ENCODE results near the gene TSSK6. TPM values are rescaled to one million over a fixed set of nuclear protein-coding genes. Genes with fewer than 3 reads are reported as not detected.
A peak's percentile ranks its signal among the peaks of the same experiment; 100 is the strongest.

TSSK6 gene
- polyA plus RNA-seq, 1 donor (not counting 4 experiments of a cell fraction or from before 2014, with no cell fraction given), result 0.47 TPM

DNA sequence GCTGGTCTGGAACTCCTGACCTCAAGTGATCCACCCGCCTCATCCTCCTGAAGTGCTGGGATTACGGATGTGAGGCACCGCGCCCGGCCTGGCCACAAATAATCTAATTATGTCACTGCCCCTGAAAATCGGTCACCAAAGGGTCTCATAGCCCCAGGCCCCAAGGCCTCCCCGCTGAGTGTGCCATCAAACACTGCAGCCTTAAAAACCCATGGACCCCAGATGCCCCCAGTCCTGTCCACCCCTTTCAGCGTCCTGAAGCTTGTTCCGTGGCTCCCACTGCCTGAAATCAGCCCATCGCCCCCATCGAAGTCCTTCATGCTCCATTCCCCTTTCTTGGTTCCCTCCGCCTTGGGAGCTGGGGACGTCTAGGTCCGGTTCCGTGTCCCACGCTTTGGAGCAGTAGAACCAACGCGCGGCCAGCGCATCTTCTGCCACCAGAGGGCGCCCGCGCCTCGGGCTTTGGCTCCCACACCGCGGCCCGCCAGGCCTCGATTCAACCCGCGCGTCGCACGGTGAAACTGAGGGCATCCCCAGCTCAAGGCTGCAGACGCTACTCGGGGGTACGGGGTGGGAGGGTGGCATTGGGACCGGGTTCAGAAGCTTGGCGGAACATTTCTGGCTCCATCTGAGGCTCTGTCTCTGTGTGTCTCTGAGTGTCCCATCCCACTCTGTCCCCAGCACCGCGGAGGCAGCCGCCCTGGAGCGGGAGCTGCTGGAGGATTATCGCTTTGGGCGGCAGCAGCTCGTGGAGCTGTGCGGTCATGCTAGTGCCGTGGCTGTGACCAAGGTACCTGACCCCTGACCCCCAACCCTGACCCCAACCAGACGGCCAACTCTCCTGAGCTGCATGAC lies 16.8 kb upstream of the TSSK6 start:
- TF ChIP-seq EZH2 (IDR thresholded peaks at IDR 0.05; ENCODE audit: low read length), result no peak
- TF ChIP-seq, protein P1, sequence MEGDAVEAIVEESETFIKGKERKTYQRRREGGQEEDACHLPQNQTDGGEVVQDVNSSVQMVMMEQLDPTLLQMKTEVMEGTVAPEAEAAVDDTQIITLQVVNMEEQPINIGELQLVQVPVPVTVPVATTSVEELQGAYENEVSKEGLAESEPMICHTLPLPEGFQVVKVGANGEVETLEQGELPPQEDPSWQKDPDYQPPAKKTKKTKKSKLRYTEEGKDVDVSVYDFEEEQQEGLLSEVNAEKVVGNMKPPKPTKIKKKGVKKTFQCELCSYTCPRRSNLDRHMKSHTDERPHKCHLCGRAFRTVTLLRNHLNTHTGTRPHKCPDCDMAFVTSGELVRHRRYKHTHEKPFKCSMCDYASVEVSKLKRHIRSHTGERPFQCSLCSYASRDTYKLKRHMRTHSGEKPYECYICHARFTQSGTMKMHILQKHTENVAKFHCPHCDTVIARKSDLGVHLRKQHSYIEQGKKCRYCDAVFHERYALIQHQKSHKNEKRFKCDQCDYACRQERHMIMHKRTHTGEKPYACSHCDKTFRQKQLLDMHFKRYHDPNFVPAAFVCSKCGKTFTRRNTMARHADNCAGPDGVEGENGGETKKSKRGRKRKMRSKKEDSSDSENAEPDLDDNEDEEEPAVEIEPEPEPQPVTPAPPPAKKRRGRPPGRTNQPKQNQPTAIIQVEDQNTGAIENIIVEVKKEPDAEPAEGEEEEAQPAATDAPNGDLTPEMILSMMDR (optimal IDR thresholded peaks at IDR 0.05 in 1 of 3, IDR thresholded peaks at IDR 0.05 in 1 of 3, conservative IDR thresholded peaks at IDR 0.05 in 1 of 3; ENCODE audit: extremely low read depth in 1 of 3, insufficient read depth in 2 of 3, low read length in 3 of 3), result peak; percentile 88 to 100 (median 92)
- dilution Hi-C loops (cut with MboI; ENCODE audit: extremely low pct_ligation_motif_present, low sequenced_read_pairs), result no loop called here
- FAIRE-seq (no peak), DNase-seq (ENCODE audit: low read depth, low spot score) (no peak)
- H3K4me2 ChIP-seq (ENCODE audit: control insufficient read depth, extremely low read depth, insufficient read depth, low read depth, low read length), result no peak overlapping the region
- H3K9ac ChIP-seq (ENCODE audit: control insufficient read depth, extremely low read depth, insufficient read depth, low read length), result no peak overlapping the region
- H3K4me1 ChIP-seq (ENCODE audit: control insufficient read depth, extremely low read depth, insufficient read depth, low read length), result peaks cover 2% of the 10 kb centered on the region
- H3K36me3 ChIP-seq (ENCODE audit: control insufficient read depth in 2 of 2, extremely low read depth in 1 of 2, insufficient read depth in 2 of 2, low read length in 2 of 2), result peaks cover 0 to 12% of the 10 kb centered on the region in 2 experiments
- H3K79me2 ChIP-seq (ENCODE audit: control insufficient read depth, insufficient read depth, low read length), result no peaks in the 10 kb centered on the region
- H3K27ac ChIP-seq (ENCODE audit: control insufficient read depth, insufficient read depth, low read length), result no peak overlapping the region
- H3K4me3 ChIP-seq (ENCODE audit: control insufficient read depth in 2 of 3, extremely low read depth in 1 of 3, insufficient read depth in 2 of 3, low read depth in 1 of 3, low read length in 3 of 3), result no peak overlapping the region
- no peaks in the 10 kb centered on the region for H3K9me3 ChIP-seq (ENCODE audit: control insufficient read depth, low read depth, low read length)
- H2AFZ ChIP-seq (ENCODE audit: control insufficient read depth, low read length), result no peak overlapping the region
- H3K27me3 ChIP-seq (ENCODE audit: control insufficient read depth, extremely low read depth, insufficient read depth, low read length), result peaks cover 1% of the 10 kb centered on the region
- H3K9me1 ChIP-seq (ENCODE audit: control insufficient read depth, extremely low read depth, insufficient read depth, low read length), result no peaks in the 10 kb centered on the region
- no peaks in the 10 kb centered on the region for H4K20me1 ChIP-seq (ENCODE audit: control insufficient read depth, extremely low read depth, insufficient read depth, low read length)

DNA sequence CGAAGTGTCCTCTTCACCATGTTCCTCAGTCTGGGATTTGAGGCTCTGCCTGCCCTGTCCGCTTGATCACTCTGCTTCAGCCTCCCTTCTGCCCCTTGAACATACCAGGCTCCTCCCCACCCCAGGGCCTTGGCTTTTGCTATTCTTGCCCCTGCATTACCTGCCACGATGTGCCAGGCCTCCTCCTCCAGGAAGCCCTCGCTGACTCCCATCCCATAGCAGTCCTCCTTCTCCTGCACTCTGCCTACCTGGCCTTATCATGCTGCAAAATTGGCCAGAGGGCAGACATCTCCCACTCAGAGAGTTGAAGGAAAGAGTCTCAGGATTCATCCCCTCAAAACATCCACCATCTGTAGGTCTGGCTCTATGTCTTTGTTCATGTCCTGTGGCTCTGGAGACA lies 15.5 kb upstream of the TSSK6 start:
- H3K27me3 ChIP-seq (ENCODE audit: control insufficient read depth, extremely low read depth, insufficient read depth, low read length), result no peaks in the 10 kb centered on the region
- H3K4me3 ChIP-seq (ENCODE audit: control insufficient read depth in 2 of 3, extremely low read depth in 1 of 3, insufficient read depth in 2 of 3, low read depth in 1 of 3, low read length in 3 of 3), result no peak overlapping the region
- H3K4me2 ChIP-seq (ENCODE audit: control insufficient read depth, extremely low read depth, insufficient read depth, low read depth, low read length), result no peak overlapping the region
- H3K9me1 ChIP-seq (ENCODE audit: control insufficient read depth, extremely low read depth, insufficient read depth, low read length), result no peaks in the 10 kb centered on the region
- no peak overlapping the region for H3K9ac ChIP-seq (ENCODE audit: control insufficient read depth, extremely low read depth, insufficient read depth, low read length)
- no peaks in the 10 kb centered on the region for H3K9me3 ChIP-seq (ENCODE audit: control insufficient read depth, low read depth, low read length)
- FAIRE-seq (no peak), DNase-seq (ENCODE audit: low read depth, low spot score) (no peak)
- H3K4me1 ChIP-seq (ENCODE audit: control insufficient read depth, extremely low read depth, insufficient read depth, low read length), result peaks cover 2% of the 10 kb centered on the region
- peaks cover 0 to 15% of the 10 kb centered on the region in 2 experiments for H3K36me3 ChIP-seq (ENCODE audit: control insufficient read depth in 2 of 2, extremely low read depth in 1 of 2, insufficient read depth in 2 of 2, low read length in 2 of 2)
- H4K20me1 ChIP-seq (ENCODE audit: control insufficient read depth, extremely low read depth, insufficient read depth, low read length), result no peaks in the 10 kb centered on the region
- no peaks in the 10 kb centered on the region for H3K79me2 ChIP-seq (ENCODE audit: control insufficient read depth, insufficient read depth, low read length)
- no peak overlapping the region for H2AFZ ChIP-seq (ENCODE audit: control insufficient read depth, low read length)
- dilution Hi-C loops (cut with MboI; ENCODE audit: extremely low pct_ligation_motif_present, low sequenced_read_pairs), result no loop called here
- TF ChIP-seq, protein P1 (optimal IDR thresholded peaks at IDR 0.05 in 1 of 3, IDR thresholded peaks at IDR 0.05 in 1 of 3, conservative IDR thresholded peaks at IDR 0.05 in 1 of 3; ENCODE audit: extremely low read depth in 1 of 3, insufficient read depth in 2 of 3, low read length in 3 of 3), result no peak
- TF ChIP-seq EZH2 (IDR thresholded peaks at IDR 0.05; ENCODE audit: low read length), result no peak
- no peak overlapping the region for H3K27ac ChIP-seq (ENCODE audit: control insufficient read depth, insufficient read depth, low read length)
